IPS-11a (cell line): Measurements from ENCODE around the gene FBXO45.
"Not testable (repeated sequence)": the region's sequence is repeated elsewhere in the genome, so short reads cannot be mapped to it uniquely, and the experiment has no call there.

Experiments used
- H3K4me3 ChIP-seq: one replicate; pipeline ENCODE4 v1.5.1; 2013; ENCODE audit warnings: low read depth, low read length, control low read depth

Gene FBXO45

GRCh38 chr3:196568246-196569002 is at the start of gene FBXO45, which contains the start of gene WDR53:
Gene FBXO45, plus strand, starts transcription at chr3:196568660. Its CDS starts 325 bp downstream, at chr3:196568985.
Gene WDR53, minus strand, starts transcription at chr3:196568554. Its CDS starts 7,079 bp downstream, at chr3:196561475.
- H3K4me3 ChIP-seq = peak within 1 kb of the TSS; percentile 94

GRCh38 chr3:196518966-196519717 is 49.3 kb upstream of the FBXO45 start:
- H3K4me3 ChIP-seq = no peak overlapping the region

- no peak overlapping the region for H3K4me3 ChIP-seq
Measured at GRCh38 chr3:196519718-196520082, 48.8 kb upstream of the FBXO45 start.

GRCh38 chr3:196521291-196521690 is 47.2 kb upstream of the FBXO45 start:
- H3K4me3 ChIP-seq = not testable (repeated sequence)

- H3K4me3 ChIP-seq = no peak overlapping the region
Measured at GRCh38 chr3:196523841-196524240, 44.6 kb upstream of the FBXO45 start.

- H3K4me3 ChIP-seq = no peak overlapping the region
Measured at GRCh38 chr3:196524527-196524926, 43.9 kb upstream of the FBXO45 start.

GRCh38 chr3:196525141-196525540 is 43.3 kb upstream of the FBXO45 start:
- H3K4me3 ChIP-seq = no peak overlapping the region

- peak overlapping the region; percentile 30 for H3K4me3 ChIP-seq
Measured at GRCh38 chr3:196528639-196529233, 39.7 kb upstream of the FBXO45 start.

GRCh38 chr3:196531418-196531817 is 37.0 kb upstream of the FBXO45 start:
- H3K4me3 ChIP-seq = no peak overlapping the region

GRCh38 chr3:196533260-196533681 is 35.2 kb upstream of the FBXO45 start:
- no peak overlapping the region for H3K4me3 ChIP-seq

- no peak overlapping the region for H3K4me3 ChIP-seq
Measured at GRCh38 chr3:196537319-196537984, 31.0 kb upstream of the FBXO45 start.

GRCh38 chr3:196541684-196542445 is 26.6 kb upstream of the FBXO45 start:
- H3K4me3 ChIP-seq = no peak overlapping the region

- no peak overlapping the region for H3K4me3 ChIP-seq
Measured at GRCh38 chr3:196544491-196544992, 23.9 kb upstream of the FBXO45 start.

GRCh38 chr3:196546537-196546936 is 21.9 kb upstream of the FBXO45 start:
- H3K4me3 ChIP-seq = no peak overlapping the region

- H3K4me3 ChIP-seq = no peak overlapping the region
Measured at GRCh38 chr3:196547067-196547466, 21.4 kb upstream of the FBXO45 start.

- H3K4me3 ChIP-seq = not testable (repeated sequence)
Measured at GRCh38 chr3:196549312-196549711, 19.1 kb upstream of the FBXO45 start.

- not testable (repeated sequence) for H3K4me3 ChIP-seq
Measured at GRCh38 chr3:196550172-196550571, 18.3 kb upstream of the FBXO45 start.

- H3K4me3 ChIP-seq = no peak overlapping the region
Measured at GRCh38 chr3:196552253-196552652, 16.2 kb upstream of the FBXO45 start.

GRCh38 chr3:196553551-196553950 is 14.9 kb upstream of the FBXO45 start:
- H3K4me3 ChIP-seq = no peak overlapping the region

- no peak overlapping the region for H3K4me3 ChIP-seq
Measured at GRCh38 chr3:196554205-196554604, 14.3 kb upstream of the FBXO45 start.
